Esophagus squamous epithelium (tissue), 5 donors: Measurements from ENCODE around the gene LRRC66. TPM values are rescaled to one million over a fixed set of nuclear protein-coding genes. Genes with fewer than 3 reads are reported as not detected.
A peak's percentile ranks its signal among the peaks of the same experiment; 100 is the strongest.

Experiments used
- DNase-seq: peaks from one replicate; lab custom pipeline; 2025; lab: John Stamatoyannopoulos, UW
- H3K27ac ChIP-seq, 4 donors: fragments of 200-600 bp; sonication (generic); one replicate each; pipeline ENCODE4 v1.5.1; 2016 to 2019; ENCODE audit warnings: mild to moderate bottlenecking in 1 of 4
- H3K27me3 ChIP-seq, 4 donors: fragments of 200-600 bp; sonication (generic); 1 replicate in 3 of 4; 2 replicates in 1 of 4; pipeline versions ENCODE4 v1.5.1 to v1.6.0; 2017 to 2021; ENCODE audit warnings: antibody characterized with exemption in 1 of 4
- H3K36me3 ChIP-seq, 3 donors: fragments of 200-600 bp; sonication (generic); one replicate each; pipeline ENCODE4 v1.5.1; 2016 to 2019
- H3K4me1 ChIP-seq, 3 donors: fragments of 200-600 bp; sonication (generic); one replicate each; pipeline ENCODE4 v1.5.1; 2017 to 2019
- H3K4me3 ChIP-seq, 4 donors: fragments of 200-600 bp; sonication (generic); 1 replicate in 3 of 4; 2 replicates in 1 of 4; pipeline ENCODE4 v1.5.1; 2016 to 2019; ENCODE audit warnings: mild to moderate bottlenecking in 2 of 4, moderate library complexity in 1 of 4
- H3K9me3 ChIP-seq, 3 donors: fragments of 200-600 bp; sonication (generic); one replicate each; pipeline ENCODE4 v1.5.1; 2016 to 2019
- POLR2A ChIP-seq, 4 donors: fragments of 450-650 bp; IDR thresholded peaks; one replicate each; pipeline ENCODE4 v1.6.1; 2017; ENCODE audit warnings: antibody characterized with exemption in 4 of 4, mild to moderate bottlenecking in 4 of 4, moderate library complexity in 3 of 4
- WGBS, 2 donors: methylation state at CpG; one replicate each; pipeline ENCODE4 v1.1.5; 2018; 5-methylcytosine and 5-hydroxymethylcytosine counted together
- intact Hi-C: fragments of 100-400 bp; cut with DNase I; formaldehyde crosslinking; loops from one replicate; pipeline ENCODE4 v1.15.0; 2022
- total RNA-seq, 4 donors: library from RNA; depleted of rRNA; stranded (reverse); fragments of >200 nt; gene quantifications; one replicate each; pipeline ENCODE4 v1.1.0, GENCODE V29; 2016
- TF ChIP-seq, protein P1 (sequence below), 6 experiments: fragments of 450-650 bp in 4 of 6; fragments of 200-600 bp in 2 of 6; sonication (generic) in 2 of 6; IDR thresholded peaks; one replicate each; pipeline ENCODE4 v1.5.1; 2016 to 2019; ENCODE audit warnings: antibody characterized with exemption in 6 of 6, mild to moderate bottlenecking in 4 of 6, moderate library complexity in 4 of 6
- donor health status: DM: yes; HTN: yes; CAD: no.

LRRC66 gene
- total RNA-seq, 4 donors from 2014 or later = 0.19 TPM; not detected in 3

DNA sequence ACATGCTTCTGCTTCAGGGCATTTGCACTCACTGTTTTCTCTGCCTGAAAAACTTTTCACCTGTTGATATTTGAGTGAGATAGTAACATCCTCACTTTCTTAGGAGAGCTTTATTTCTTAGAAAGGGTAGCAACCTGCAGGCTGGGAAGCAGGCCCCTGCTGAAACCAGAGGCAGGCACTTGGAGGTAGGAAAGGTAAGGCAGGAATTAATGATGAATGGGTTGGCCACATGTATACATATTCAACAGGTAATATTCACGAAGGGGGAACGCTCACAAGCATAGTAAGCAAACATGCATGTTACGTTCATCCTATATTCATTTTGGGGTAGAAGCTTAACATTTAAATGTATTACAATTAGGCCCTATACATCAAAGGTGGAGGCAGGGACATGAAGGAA, 34.1 kb upstream of the LRRC66 start:
- TF ChIP-seq, protein P1, sequence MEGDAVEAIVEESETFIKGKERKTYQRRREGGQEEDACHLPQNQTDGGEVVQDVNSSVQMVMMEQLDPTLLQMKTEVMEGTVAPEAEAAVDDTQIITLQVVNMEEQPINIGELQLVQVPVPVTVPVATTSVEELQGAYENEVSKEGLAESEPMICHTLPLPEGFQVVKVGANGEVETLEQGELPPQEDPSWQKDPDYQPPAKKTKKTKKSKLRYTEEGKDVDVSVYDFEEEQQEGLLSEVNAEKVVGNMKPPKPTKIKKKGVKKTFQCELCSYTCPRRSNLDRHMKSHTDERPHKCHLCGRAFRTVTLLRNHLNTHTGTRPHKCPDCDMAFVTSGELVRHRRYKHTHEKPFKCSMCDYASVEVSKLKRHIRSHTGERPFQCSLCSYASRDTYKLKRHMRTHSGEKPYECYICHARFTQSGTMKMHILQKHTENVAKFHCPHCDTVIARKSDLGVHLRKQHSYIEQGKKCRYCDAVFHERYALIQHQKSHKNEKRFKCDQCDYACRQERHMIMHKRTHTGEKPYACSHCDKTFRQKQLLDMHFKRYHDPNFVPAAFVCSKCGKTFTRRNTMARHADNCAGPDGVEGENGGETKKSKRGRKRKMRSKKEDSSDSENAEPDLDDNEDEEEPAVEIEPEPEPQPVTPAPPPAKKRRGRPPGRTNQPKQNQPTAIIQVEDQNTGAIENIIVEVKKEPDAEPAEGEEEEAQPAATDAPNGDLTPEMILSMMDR (IDR thresholded peaks at IDR 0.05) = no peak
- TF ChIP-seq POLR2A (IDR thresholded peaks at IDR 0.05) = no peak
- peaks cover 0 to 38% (median 0%) of the 10 kb centered on the region in 4 donors for H3K27me3 ChIP-seq
- peaks cover 14 to 51% (median 20%) of the 10 kb centered on the region in 3 donors for H3K4me1 ChIP-seq
- intact Hi-C loops = no loop called here
- H3K27ac ChIP-seq = no peak overlapping the region
- 84 to 89% methylated on average over 3 of the region's 3 CpGs for WGBS, 2 donors
- no peak for DNase-seq
- H3K9me3 ChIP-seq = no peaks in the 10 kb centered on the region
- no peak overlapping the region for H3K4me3 ChIP-seq
- no peaks in the 10 kb centered on the region for H3K36me3 ChIP-seq

DNA sequence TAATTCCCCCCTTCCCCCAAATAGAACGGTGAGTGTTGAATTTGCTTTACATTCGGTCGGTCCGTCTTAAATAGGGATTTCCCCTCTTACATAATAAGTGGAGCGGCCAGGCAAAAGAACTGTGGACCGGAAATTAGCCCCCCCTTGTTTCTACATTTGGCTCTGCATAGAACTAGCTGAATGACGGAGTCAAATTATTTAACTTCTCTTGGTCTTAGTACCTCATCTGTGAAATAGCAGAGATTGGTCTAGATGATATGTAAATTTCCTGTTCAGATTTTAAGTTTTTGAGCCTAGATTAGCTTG, 32.3 kb upstream of the LRRC66 start:
- H3K36me3 ChIP-seq = no peaks in the 10 kb centered on the region
- peak overlapping the region in 2 of 4 donors; percentile 83 to 86 for H3K27ac ChIP-seq
- no peaks in the 10 kb centered on the region for H3K9me3 ChIP-seq
- peaks cover 3 to 33% (median 8%) of the 10 kb centered on the region in 3 donors for H3K4me1 ChIP-seq
- H3K27me3 ChIP-seq = peaks cover 0 to 54% (median 0%) of the 10 kb centered on the region in 4 donors
- peak overlapping the region; percentile 66 to 82 (median 78) for H3K4me3 ChIP-seq
- WGBS, 2 donors = 6 to 14% methylated on average over 7 of the region's 7 CpGs
- TF ChIP-seq POLR2A (IDR thresholded peaks at IDR 0.05) = no peak
- TF ChIP-seq, protein P1 (IDR thresholded peaks at IDR 0.05) = no peak
- intact Hi-C loops = no loop called here
- no peak for DNase-seq

DNA sequence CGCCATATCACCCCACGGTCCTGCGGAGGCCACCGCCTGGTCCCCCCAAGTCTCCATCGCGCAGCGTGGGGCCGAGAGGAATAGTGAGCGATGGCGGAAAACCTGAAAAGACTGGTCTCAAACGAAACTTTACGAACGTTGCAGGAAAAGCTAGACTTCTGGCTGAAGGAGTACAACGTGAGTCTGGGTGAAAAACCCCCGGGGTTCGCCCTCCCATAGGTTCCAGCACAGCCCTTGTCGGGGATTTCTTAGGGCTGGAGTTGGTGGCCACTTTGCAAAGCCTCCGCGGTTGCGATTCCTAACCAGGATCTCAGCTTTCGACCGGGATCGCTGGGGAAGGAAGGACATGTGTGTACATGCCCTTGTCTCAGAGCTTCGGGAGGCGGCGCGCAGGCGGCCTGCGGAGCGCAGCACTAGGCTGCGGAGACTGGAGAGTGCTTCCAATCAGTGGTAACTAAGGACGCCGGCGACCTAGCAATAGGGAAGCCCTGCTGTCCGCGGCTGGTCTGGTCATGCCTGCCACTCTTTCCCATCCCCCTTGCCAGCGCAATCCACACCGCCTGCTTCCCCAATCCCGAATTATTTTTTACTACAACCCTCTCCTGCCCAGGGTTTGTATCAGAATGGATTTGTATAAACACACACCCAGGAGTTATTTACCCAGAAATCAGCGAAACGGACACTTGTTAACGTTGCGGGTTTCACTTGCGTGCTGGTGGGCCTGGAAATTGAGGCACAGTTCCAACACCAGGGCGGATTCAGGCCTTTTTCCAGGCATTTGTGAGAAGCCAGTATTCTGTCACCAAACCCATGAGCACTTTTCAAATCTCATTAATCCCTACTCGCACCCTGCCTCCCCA, 31.7 kb upstream of the LRRC66 start:
- intact Hi-C loops = no loop called here
- Histone ChIP-seq H3K4me1 (peaks cover 3 to 28% (median 8%) of the 10 kb centered on the region in 3 donors), H3K36me3 (no peaks in the 10 kb centered on the region), H3K27me3 (peaks cover 0 to 60% (median 0%) of the 10 kb centered on the region in 4 donors), H3K4me3 (peak overlapping the region; percentile 66 to 82 (median 78)), H3K9me3 (no peaks in the 10 kb centered on the region), H3K27ac (peak overlapping the region; percentile 83 to 89 (median 85))
- 4% methylated on average over 28 to 36 of the region's 46 CpGs for WGBS, 2 donors
- DNase-seq = no peak
- TF ChIP-seq, protein P1 (IDR thresholded peaks at IDR 0.05) = no peak
- no peak for TF ChIP-seq POLR2A (IDR thresholded peaks at IDR 0.05)

DNA sequence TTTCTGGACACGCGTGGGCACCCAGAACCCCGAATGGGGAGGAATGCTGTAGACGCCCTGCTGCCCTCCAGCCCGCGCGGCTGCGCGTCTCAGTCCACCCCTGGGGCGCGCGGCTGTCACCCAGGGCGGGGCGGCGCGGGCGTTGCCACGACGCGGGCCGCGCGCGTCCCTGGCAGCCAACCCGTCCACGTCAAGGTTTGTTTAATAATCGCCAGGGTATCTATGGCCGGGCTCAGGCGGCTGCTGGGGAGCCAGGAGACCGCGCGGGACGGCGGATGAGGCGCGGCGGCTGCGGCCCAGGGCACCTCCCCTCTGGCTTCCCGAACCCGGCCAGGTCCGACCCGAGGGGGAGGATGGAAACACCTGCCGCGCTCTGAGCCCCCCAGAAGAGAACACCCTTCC, 31.1 kb upstream of the LRRC66 start, which contains the start of gene SPATA18:
SPATA18 (plus strand) TSS at position 92 of the 402 bp plus-strand sequence. CDS start 401 bp downstream, outside the sequence.
- no peak for TF ChIP-seq POLR2A (IDR thresholded peaks at IDR 0.05)
- TF ChIP-seq, protein P1 (IDR thresholded peaks at IDR 0.05) = no peak
- Histone ChIP-seq H3K9me3 (no peaks in the 10 kb centered on the region), H3K4me1 (peaks cover 3 to 28% (median 8%) of the 10 kb centered on the region in 3 donors), H3K36me3 (no peaks in the 10 kb centered on the region), H3K27me3 (peaks cover 0 to 60% (median 0%) of the 10 kb centered on the region in 4 donors), H3K27ac (peak within 1 kb of the TSS; percentile 83 to 89 (median 85)), H3K4me3 (peak within 1 kb of the TSS; percentile 66 to 82 (median 78))
- WGBS, 2 donors = 1 to 6% methylated on average over 9 to 13 of the region's 44 CpGs
- intact Hi-C loops = no loop called here
- DNase-seq = no peak

DNA sequence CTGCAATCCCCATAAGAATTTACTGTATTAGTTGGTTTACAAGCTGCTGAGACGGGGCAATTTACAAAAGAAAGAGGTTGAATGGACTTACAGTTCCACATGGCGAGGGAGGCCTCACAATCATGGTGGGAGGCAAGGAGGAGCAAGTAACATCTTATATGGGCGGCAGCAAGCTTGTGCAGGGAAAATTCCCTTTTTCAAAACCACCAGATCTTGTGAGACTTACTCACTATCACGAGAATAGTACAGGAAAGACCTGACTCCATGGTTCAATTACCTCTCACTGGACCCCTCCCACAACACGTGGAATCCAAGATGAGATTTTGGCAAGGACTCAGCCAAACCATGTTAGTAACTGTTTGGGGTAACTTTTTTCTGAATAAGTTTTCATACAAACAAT, 29.1 kb upstream of the LRRC66 start:
- peaks cover 0 to 67% (median 2%) of the 10 kb centered on the region in 4 donors for H3K27me3 ChIP-seq
- H3K36me3 ChIP-seq = no peaks in the 10 kb centered on the region
- H3K27ac ChIP-seq = no peak overlapping the region
- H3K4me1 ChIP-seq = peaks cover 3 to 28% (median 8%) of the 10 kb centered on the region in 3 donors
- no peaks in the 10 kb centered on the region for H3K9me3 ChIP-seq
- no peak overlapping the region for H3K4me3 ChIP-seq
- intact Hi-C loops = no loop called here
- TF ChIP-seq POLR2A (IDR thresholded peaks at IDR 0.05) = no peak
- TF ChIP-seq, protein P1 (IDR thresholded peaks at IDR 0.05) = no peak
- DNase-seq = no peak
- 75 to 84% methylated on average over 5 of the region's 5 CpGs for WGBS, 2 donors
